OCI-LY3 (cell line): ENCODE measurements around the gene LCE3D.
A peak's percentile ranks its signal among the peaks of the same experiment; 100 is the strongest.

Experiments used
- H2AFZ ChIP-seq: fragments of 200-600, 300-600 bp; shearing (Covaris generic); 2 replicates; pipeline ENCODE4 v1.6.0; 2014; ENCODE audit warnings: antibody characterized with exemption, low read depth, low read length
- H3K27ac ChIP-seq: fragments of 200-600, 300-600 bp; sonication (generic); 2 replicates; pipeline ENCODE4 v1.5.1; 2014; ENCODE audit warnings: mild to moderate bottlenecking, low read length, moderate library complexity, mixed read lengths
- H3K27me3 ChIP-seq: fragments of 200-600, 300-600 bp; sonication (generic); 2 replicates; pipeline ENCODE4 v1.6.1; 2014; ENCODE audit warnings: low read depth, low read length, mixed read lengths
- H3K36me3 ChIP-seq: fragments of 200-600, 300-600 bp; sonication (generic); replicated peaks from 2 replicates; pipeline ENCODE3; 2014; ENCODE audit warnings: low read depth, low read length, mixed read lengths
- H3K4me1 ChIP-seq: fragments of 300-600, 200-600 bp; sonication (generic); 2 replicates; pipeline ENCODE4 v1.6.1; 2014; ENCODE audit warnings: low read length, mixed read lengths
- H3K4me2 ChIP-seq: fragments of 200-600, 300-600 bp; sonication (generic); 2 replicates; pipeline ENCODE4 v1.6.1; 2014; ENCODE audit warnings: low read length, mixed read lengths
- H3K4me3 ChIP-seq: fragments of 300-600, 200-600 bp; sonication (generic); 2 replicates; pipeline ENCODE4 v1.5.1; 2014; ENCODE audit warnings: antibody characterized with exemption, mild to moderate bottlenecking, low read length, moderate library complexity
- H3K79me2 ChIP-seq: fragments of 300-600, 200-600 bp; shearing (Covaris generic); 2 replicates; pipeline ENCODE4 v1.6.1; 2014; ENCODE audit warnings: mild to moderate bottlenecking, low read length, mixed read lengths
- H3K9ac ChIP-seq: fragments of 300-600, 200-600 bp; shearing (Covaris generic); 2 replicates; pipeline ENCODE4 v1.6.0; 2014; ENCODE audit warnings: mild to moderate bottlenecking, low read length, moderate library complexity
- H3K9me3 ChIP-seq: fragments of 200-600, 300-600 bp; shearing (Covaris generic); 2 replicates; pipeline ENCODE4 v1.6.1; 2014; ENCODE audit warnings: low read length, mixed read lengths; ENCODE audit not compliant: insufficient read depth
- H4K20me1 ChIP-seq: fragments of 200-600, 300-600 bp; sonication (generic); 2 replicates; pipeline ENCODE4 v1.6.1; 2016; ENCODE audit warnings: low read length, mixed read lengths; ENCODE audit not compliant: insufficient read depth
- EZH2phosphoT487 ChIP-seq: fragments of 200-600 bp; shearing (Covaris generic); IDR thresholded peaks from 2 replicates; pipeline ENCODE4 v1.6.1; 2018; ENCODE audit warnings: antibody characterized with exemption, mixed run types, low read depth
- TF ChIP-seq, protein P1 (sequence below): fragments of 200-600, 300-600 bp; sonication (generic); IDR thresholded peaks from 2 replicates; pipeline ENCODE4 v1.5.1; 2014; ENCODE audit warnings: antibody characterized with exemption, low read length, low read depth

The LCE3D gene

DNA sequence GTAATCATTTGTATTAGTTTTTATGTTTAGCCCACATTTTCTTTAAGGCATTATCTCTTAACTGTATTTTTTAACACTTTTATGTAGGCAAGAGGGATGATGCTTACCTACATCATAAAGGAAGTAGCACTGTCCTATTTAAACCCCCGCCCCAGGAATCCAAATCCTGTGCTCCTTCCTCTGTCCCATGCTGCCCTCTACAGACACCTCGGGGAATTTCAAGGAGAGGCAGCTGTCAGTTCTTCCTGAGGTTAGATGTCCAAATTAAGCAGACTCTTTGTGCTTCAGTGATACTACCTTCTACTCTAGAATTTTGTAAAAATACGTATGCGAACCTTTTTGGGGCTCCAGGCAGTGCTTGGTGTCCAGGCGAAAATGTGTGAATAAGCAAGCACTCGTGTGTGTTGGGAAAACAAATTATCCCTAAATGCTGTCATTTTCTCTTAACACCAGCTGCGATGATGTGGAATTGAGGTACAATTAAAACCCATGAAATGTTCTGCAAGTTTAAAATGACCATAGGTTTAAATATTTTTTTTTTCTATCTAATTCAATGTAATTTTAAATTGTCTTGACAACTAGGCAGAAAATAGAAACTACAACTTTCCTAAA, 46.9 kb downstream of the LCE3D start:
- TF ChIP-seq, protein P1, sequence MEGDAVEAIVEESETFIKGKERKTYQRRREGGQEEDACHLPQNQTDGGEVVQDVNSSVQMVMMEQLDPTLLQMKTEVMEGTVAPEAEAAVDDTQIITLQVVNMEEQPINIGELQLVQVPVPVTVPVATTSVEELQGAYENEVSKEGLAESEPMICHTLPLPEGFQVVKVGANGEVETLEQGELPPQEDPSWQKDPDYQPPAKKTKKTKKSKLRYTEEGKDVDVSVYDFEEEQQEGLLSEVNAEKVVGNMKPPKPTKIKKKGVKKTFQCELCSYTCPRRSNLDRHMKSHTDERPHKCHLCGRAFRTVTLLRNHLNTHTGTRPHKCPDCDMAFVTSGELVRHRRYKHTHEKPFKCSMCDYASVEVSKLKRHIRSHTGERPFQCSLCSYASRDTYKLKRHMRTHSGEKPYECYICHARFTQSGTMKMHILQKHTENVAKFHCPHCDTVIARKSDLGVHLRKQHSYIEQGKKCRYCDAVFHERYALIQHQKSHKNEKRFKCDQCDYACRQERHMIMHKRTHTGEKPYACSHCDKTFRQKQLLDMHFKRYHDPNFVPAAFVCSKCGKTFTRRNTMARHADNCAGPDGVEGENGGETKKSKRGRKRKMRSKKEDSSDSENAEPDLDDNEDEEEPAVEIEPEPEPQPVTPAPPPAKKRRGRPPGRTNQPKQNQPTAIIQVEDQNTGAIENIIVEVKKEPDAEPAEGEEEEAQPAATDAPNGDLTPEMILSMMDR, result peak; percentile 90
- TF ChIP-seq EZH2phosphoT487, result no peak
- H3K27me3 ChIP-seq, result peaks cover 8% of the 10 kb centered on the region; the same call in 1 of the 2 replicates
- peaks cover 6% of the 10 kb centered on the region; the same call in 1 of the 2 replicates for H3K9me3 ChIP-seq

More for the DNA sequence above, 46.9 kb downstream of the LCE3D start:
- Histone ChIP-seq H3K4me1 (no peaks in the 10 kb centered on the region), H3K4me3 (no peak overlapping the region), H3K27ac (no peak overlapping the region), H3K4me2 (no peak overlapping the region), H3K36me3 (no peaks in the 10 kb centered on the region), H3K79me2 (no peaks in the 10 kb centered on the region), H2AFZ (no peak overlapping the region), H3K9ac (no peak overlapping the region), H4K20me1 (no peaks in the 10 kb centered on the region)
